RWPE2 (cell line): ENCODE measurements around the gene C1orf56.

Source experiments
- ATAC-seq: fragments of 200-7000 bp; cut with Tn5 transposase; 3 replicates; pipeline ENCODE4 v1.9.1; 2021; ENCODE audit warnings: low read depth
- DNase-seq: peaks from one replicate; pipeline ENCODE4 v3.0.0-alpha.2; 2020; ENCODE audit warnings: low spot score
- H3K27ac ChIP-seq: fragments of 450-650 bp; 2 replicates; pipeline ENCODE4 v1.5.1; 2017; ENCODE audit warnings: mild to moderate bottlenecking; ENCODE audit not compliant: poor library complexity, severe bottlenecking
- H3K27me3 ChIP-seq: fragments of 250-450 bp; sonication (Bioruptor Pico); 2 replicates; pipeline ENCODE4 v1.5.1; 2021; ENCODE audit warnings: mild to moderate bottlenecking, moderate library complexity; ENCODE audit not compliant: insufficient read depth, poor library complexity, severe bottlenecking
- H3K36me3 ChIP-seq: fragments of 250-450 bp; sonication (Bioruptor Pico); 2 replicates; pipeline ENCODE4 v1.5.1; 2020; ENCODE audit warnings: low read depth, mild to moderate bottlenecking, moderate library complexity
- H3K4me1 ChIP-seq: fragments of 250-450 bp; sonication (Bioruptor Pico); 2 replicates; pipeline ENCODE4 v1.5.1; 2021; ENCODE audit warnings: mild to moderate bottlenecking, moderate library complexity; ENCODE audit not compliant: insufficient read depth, poor library complexity, severe bottlenecking
- H3K4me3 ChIP-seq: fragments of 250-450 bp; sonication (Bioruptor Pico); 2 replicates; pipeline ENCODE4 v1.5.1; 2021; ENCODE audit warnings: mild to moderate bottlenecking, moderate library complexity; ENCODE audit not compliant: severe bottlenecking
- H3K9me3 ChIP-seq: fragments of 250-450 bp; sonication (Bioruptor Pico); 2 replicates; pipeline ENCODE4 v1.5.1; 2021; ENCODE audit warnings: mild to moderate bottlenecking, moderate library complexity; ENCODE audit not compliant: severe bottlenecking
- CTCF ChIP-seq: fragments of 450-650 bp; IDR thresholded peaks from one replicate; pipeline ENCODE4 v1.5.1; 2017; ENCODE audit warnings: mild to moderate bottlenecking, moderate library complexity; ENCODE audit not compliant: poor library complexity, severe bottlenecking

The C1orf56 gene

GRCh38 chr1:151051356-151052009 is 3.9 kb downstream of the C1orf56 start:
- H3K4me3 ChIP-seq, result no peak overlapping the region
- TF ChIP-seq CTCF, result no peak
- H3K27me3 ChIP-seq, result no peaks in the 10 kb centered on the region
- H3K36me3 ChIP-seq, result peaks cover 52% of the 10 kb centered on the region
- H3K27ac ChIP-seq, result peak overlapping the region; percentile 11
- H3K4me1 ChIP-seq, result peaks cover 15% of the 10 kb centered on the region
- no peaks in the 10 kb centered on the region for H3K9me3 ChIP-seq
- ATAC-seq (no peak), DNase-seq (no peak)

- peak overlapping the region; percentile 90 for H3K27ac ChIP-seq
- H3K4me3 ChIP-seq, result no peak overlapping the region
- no peak for TF ChIP-seq CTCF
- no peaks in the 10 kb centered on the region for H3K9me3 ChIP-seq
- DNase-seq, result no peak
- H3K4me1 ChIP-seq, result peaks cover 27% of the 10 kb centered on the region
- H3K36me3 ChIP-seq, result peaks cover 72% of the 10 kb centered on the region
- H3K27me3 ChIP-seq, result no peaks in the 10 kb centered on the region
- ATAC-seq, result no peak
These were observed 7.5 kb downstream of the C1orf56 start for GRCh38 chr1:151054971-151055547.

- TF ChIP-seq CTCF, result no peak
- peak overlapping the region; percentile 90 for H3K27ac ChIP-seq
- H3K27me3 ChIP-seq, result no peaks in the 10 kb centered on the region
- H3K36me3 ChIP-seq, result peaks cover 72% of the 10 kb centered on the region
- H3K9me3 ChIP-seq, result no peaks in the 10 kb centered on the region
- no peak for DNase-seq
- ATAC-seq, result no peak
- no peak overlapping the region for H3K4me3 ChIP-seq
- H3K4me1 ChIP-seq, result peaks cover 27% of the 10 kb centered on the region
These were observed 8.0 kb downstream of the C1orf56 start for GRCh38 chr1:151055581-151055980.

GRCh38 chr1:151056149-151056548 is 8.6 kb downstream of the C1orf56 start:
- Histone ChIP-seq H3K36me3 (peaks cover 72% of the 10 kb centered on the region), H3K4me1 (peaks cover 31% of the 10 kb centered on the region), H3K27me3 (no peaks in the 10 kb centered on the region), H3K27ac (peak overlapping the region; percentile 90), H3K9me3 (no peaks in the 10 kb centered on the region), H3K4me3 (no peak overlapping the region)
- no peak for TF ChIP-seq CTCF
- DNase-seq (no peak), ATAC-seq (no peak)

- H3K36me3 ChIP-seq, result peaks cover 48% of the 10 kb centered on the region
These were observed 11.1 kb downstream of the C1orf56 start for GRCh38 chr1:151058692-151059091.

More at GRCh38 chr1:151058692-151059091, 11.1 kb downstream of the C1orf56 start:
- Histone ChIP-seq H3K27me3 (no peaks in the 10 kb centered on the region), H3K9me3 (no peaks in the 10 kb centered on the region), H3K4me3 (peak overlapping the region; percentile 68), H3K4me1 (peaks cover 42% of the 10 kb centered on the region), H3K27ac (peak overlapping the region; percentile 90)
- DNase-seq, result peak; percentile 85
- ATAC-seq, result peak; percentile 57
- no peak for TF ChIP-seq CTCF
